Neural progenitor cell (in vitro differentiated cells): Measurements from ENCODE around the gene ALS2CL.

Source experiments
- EZH2 ChIP-seq: fragments of 200-600 bp; sonication (generic); IDR thresholded peaks from 2 replicates; pipeline ENCODE4 v1.6.1; 2017; ENCODE audit warnings: antibody characterized with exemption, mild to moderate bottlenecking, moderate library complexity
- TF ChIP-seq, protein P1 (sequence below): fragments of 200-600 bp; sonication (generic); IDR thresholded peaks from 2 replicates; pipeline ENCODE4 v1.5.1; 2017; ENCODE audit warnings: antibody characterized with exemption, mild to moderate bottlenecking

DNA sequence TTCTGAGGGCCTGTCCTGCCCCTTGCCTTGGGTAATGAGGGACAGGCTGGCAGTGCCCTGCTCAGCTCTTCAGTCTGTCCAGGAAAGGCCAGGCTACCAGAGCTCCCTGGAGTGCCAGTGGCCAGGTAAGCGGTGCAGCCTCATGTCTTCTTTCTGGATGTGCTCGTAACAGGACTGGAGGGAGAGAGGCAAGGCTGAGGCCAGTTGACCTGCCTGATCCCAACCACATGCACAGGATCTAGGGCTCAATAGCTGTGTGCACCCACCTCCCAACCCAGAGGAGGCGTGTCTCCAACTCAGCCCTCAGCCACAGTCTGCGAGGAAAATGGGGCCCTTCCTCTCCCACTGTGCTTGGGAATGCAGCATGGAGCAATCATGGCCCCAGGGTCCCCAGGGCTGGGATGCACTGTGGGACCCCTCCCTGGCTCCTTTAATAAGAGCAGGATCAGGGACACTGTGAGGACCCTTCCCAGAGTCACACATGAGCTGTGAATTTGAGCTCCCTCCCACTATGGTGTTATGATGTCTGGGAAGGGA, 22.5 kb downstream of the ALS2CL start:
- no peak for TF ChIP-seq EZH2
- TF ChIP-seq, protein P1, sequence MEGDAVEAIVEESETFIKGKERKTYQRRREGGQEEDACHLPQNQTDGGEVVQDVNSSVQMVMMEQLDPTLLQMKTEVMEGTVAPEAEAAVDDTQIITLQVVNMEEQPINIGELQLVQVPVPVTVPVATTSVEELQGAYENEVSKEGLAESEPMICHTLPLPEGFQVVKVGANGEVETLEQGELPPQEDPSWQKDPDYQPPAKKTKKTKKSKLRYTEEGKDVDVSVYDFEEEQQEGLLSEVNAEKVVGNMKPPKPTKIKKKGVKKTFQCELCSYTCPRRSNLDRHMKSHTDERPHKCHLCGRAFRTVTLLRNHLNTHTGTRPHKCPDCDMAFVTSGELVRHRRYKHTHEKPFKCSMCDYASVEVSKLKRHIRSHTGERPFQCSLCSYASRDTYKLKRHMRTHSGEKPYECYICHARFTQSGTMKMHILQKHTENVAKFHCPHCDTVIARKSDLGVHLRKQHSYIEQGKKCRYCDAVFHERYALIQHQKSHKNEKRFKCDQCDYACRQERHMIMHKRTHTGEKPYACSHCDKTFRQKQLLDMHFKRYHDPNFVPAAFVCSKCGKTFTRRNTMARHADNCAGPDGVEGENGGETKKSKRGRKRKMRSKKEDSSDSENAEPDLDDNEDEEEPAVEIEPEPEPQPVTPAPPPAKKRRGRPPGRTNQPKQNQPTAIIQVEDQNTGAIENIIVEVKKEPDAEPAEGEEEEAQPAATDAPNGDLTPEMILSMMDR, result no peak
